Measurements from ENCODE around the gene S100B.

Gene S100B

GRCh38 chr21:46607636-46608035, 2.8 kb upstream of the S100B start:
- H3K27ac ChIP-seq = no peak overlapping the region

DNA sequence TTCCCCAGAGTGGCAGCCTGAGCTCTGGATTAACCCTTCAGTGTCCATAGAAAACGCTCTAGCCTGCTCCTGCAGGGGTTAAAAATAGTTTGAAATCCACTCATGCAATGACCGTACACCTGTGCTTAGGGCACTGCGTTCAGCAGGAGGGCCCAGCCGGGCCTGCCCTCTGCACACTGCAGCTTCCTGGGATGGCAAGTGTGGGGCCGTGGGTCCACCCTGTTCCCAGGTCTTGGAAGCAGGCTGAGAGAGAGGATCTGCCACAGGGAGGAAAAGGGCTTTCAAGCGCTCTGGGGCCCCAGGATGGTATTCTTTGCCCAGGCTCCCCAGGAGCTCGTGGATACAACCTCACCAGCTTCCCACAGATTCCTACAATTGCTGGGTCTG, 1.5 kb upstream of the S100B start:
- no peak overlapping the region for H3K27ac ChIP-seq
- TF ChIP-seq CTCF (conservative IDR thresholded peaks at IDR 0.05) = no peak

More at GRCh38 chr21:46607636-46608035, 2.8 kb upstream of the S100B start:
- TF ChIP-seq CTCF (conservative IDR thresholded peaks at IDR 0.05) = no peak

DNA sequence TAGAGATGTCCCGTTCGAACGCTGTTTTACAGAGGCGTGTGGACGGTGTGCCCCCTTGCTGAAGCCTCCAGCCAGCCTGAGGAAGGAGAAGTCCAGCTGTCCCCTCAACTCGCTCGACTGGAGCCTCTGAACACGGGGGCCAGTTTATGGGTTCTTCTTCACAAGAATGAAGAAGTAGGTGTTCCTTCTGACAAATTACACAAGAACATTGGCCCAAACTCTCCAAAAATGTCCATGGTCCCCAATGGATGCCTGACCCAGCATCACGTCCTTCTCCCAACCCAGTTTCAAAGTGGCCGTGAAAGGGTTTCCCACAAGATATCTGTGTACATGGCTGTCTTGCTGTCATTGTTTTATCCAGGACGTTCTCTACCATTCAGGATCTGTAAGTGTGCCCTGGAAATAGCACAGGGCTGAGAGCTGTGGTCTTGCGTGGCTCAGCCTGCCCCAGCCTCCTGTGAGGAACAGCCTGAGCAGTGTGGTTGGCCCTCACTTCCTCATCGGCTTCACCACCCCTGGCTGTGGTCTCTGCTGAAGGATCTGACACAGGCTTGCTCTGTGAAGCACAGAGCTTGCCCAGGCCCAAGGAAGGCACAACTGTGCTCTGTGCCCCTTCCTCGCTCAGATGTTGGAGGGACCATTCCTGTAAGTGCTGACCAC, 1.0 kb upstream of the S100B start:
- no peak overlapping the region for H3K27ac ChIP-seq
- TF ChIP-seq CTCF (conservative IDR thresholded peaks at IDR 0.05) = no peak

DNA sequence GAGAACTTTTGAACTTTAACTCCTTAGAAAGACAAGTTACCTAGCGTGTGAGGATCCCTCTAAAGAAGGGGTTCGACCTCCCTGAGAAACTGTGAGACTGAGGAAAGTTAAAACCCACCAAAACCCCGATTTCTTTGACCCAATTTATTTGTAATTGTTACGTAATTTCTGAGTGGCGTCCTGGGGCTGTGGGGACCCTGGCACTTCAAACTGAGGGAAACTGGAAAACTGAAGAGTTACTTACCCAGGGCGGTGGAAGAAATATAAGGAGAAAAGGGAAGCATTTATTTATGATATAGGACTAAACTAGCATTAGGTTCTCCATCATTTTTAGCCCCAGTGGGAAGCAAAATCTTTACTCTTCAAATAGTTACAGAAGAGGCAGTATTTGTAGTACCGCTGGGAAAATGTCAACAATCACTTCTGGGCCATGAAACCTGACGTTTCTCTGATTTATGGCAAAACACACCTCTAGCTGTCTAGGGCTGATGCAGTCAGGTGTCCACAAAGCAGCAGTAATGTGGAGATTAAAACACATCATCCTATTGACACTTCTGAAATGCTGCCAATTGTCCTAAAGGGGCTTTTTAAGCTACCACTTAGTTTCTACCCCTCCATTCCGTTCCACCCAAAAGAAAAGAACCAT, 430 bp downstream of the S100B start:
- no peak overlapping the region for H3K27ac ChIP-seq
- TF ChIP-seq CTCF (conservative IDR thresholded peaks at IDR 0.05) = no peak

DNA sequence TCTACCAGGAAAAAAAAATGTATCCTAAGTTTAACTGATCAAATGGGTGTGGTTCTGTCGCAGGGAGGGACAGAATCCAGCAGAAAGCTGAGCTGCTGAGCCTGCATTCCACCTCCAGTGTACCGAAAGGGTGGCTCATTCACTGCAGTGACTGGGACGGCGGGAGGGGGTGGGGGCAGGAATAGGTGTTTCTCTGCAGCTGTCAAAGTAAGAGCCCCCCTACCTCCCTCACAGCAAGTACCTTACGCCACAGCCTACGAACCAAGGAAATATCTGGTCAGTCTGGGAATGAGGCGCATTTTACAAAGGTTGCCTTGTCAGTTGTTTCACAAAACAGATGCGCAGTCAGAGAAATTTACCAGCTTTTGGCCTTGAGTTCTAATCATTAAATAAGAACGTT, 1.7 kb downstream of the S100B start:
- no peak for TF ChIP-seq CTCF (conservative IDR thresholded peaks at IDR 0.05)

GRCh38 chr21:46600978-46601377, 3.9 kb downstream of the S100B start:
- TF ChIP-seq CTCF (conservative IDR thresholded peaks at IDR 0.05) = no peak
- no peak overlapping the region for H3K27ac ChIP-seq

More for the DNA sequence above, 1.7 kb downstream of the S100B start:
- no peak overlapping the region for H3K27ac ChIP-seq

- TF ChIP-seq CTCF (conservative IDR thresholded peaks at IDR 0.05) = no peak
- H3K27ac ChIP-seq = no peak overlapping the region
Measured at GRCh38 chr21:46600305-46600704, 4.6 kb downstream of the S100B start.
